Ovary (tissue), 3 donors: ENCODE measurements around the gene DCUN1D1.

ENCODE experiments used
- EP300 ChIP-seq: sonication (generic); formaldehyde crosslinking; IDR thresholded peaks from one replicate; pipeline ENCODE4 v1.6.1; 2017; ENCODE audit warnings: antibody characterized with exemption
- POLR2A ChIP-seq: fragments of 450-650 bp; IDR thresholded peaks from one replicate; pipeline ENCODE4 v1.6.1; 2017; ENCODE audit warnings: antibody characterized with exemption, mild to moderate bottlenecking, moderate library complexity
- TF ChIP-seq, protein P1 (sequence below), 3 donors: fragments of 450-650 bp in 2 of 3; fragments of 200-600 bp in 1 of 3; IDR thresholded peaks; one replicate each; pipeline versions ENCODE4 v1.5.1 to v1.8.0; 2016 to 2022; ENCODE audit warnings: antibody characterized with exemption in 3 of 3, mild to moderate bottlenecking in 1 of 3
- donor health status: DM: no; HTN: no; CAD: no.

DNA sequence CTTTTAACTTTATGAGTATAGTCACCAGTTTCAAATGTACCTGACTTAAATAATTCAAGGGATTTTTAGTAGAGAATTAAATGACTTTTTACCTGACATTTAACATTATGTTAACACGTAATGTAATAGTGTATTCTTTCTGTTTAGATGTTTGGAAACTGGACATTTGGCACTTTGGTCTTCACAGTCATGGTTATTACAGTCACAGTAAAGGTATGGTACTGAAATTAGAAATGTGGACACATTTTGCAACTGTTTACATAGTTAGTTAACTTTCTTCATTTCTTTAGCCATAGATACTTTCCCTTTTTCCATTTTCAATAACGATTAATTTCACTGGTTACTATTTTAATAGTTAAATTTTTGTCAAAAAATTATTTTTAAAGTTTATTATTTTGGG lies 83.8 kb downstream of the DCUN1D1 start:
- TF ChIP-seq, protein P1, sequence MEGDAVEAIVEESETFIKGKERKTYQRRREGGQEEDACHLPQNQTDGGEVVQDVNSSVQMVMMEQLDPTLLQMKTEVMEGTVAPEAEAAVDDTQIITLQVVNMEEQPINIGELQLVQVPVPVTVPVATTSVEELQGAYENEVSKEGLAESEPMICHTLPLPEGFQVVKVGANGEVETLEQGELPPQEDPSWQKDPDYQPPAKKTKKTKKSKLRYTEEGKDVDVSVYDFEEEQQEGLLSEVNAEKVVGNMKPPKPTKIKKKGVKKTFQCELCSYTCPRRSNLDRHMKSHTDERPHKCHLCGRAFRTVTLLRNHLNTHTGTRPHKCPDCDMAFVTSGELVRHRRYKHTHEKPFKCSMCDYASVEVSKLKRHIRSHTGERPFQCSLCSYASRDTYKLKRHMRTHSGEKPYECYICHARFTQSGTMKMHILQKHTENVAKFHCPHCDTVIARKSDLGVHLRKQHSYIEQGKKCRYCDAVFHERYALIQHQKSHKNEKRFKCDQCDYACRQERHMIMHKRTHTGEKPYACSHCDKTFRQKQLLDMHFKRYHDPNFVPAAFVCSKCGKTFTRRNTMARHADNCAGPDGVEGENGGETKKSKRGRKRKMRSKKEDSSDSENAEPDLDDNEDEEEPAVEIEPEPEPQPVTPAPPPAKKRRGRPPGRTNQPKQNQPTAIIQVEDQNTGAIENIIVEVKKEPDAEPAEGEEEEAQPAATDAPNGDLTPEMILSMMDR (IDR thresholded peaks at IDR 0.05) = no peak
- TF ChIP-seq POLR2A (no peak), EP300 (no peak)
